ENCODE measurements around the gene PCDHGA4. TPM values are rescaled to one million over a fixed set of nuclear protein-coding genes. Genes with fewer than 3 reads are reported as not detected.
A peak's percentile ranks its signal among the peaks of the same experiment; 100 is the strongest.
"Not testable (repeated sequence)": the region's sequence is repeated elsewhere in the genome, so short reads cannot be mapped to it uniquely, and the experiment has no call there.

The PCDHGA4 gene
- total and polyA plus RNA-seq, 8 donors: 0.08 to 9.3 (median 2.0) TPM; not detected in 2

DNA sequence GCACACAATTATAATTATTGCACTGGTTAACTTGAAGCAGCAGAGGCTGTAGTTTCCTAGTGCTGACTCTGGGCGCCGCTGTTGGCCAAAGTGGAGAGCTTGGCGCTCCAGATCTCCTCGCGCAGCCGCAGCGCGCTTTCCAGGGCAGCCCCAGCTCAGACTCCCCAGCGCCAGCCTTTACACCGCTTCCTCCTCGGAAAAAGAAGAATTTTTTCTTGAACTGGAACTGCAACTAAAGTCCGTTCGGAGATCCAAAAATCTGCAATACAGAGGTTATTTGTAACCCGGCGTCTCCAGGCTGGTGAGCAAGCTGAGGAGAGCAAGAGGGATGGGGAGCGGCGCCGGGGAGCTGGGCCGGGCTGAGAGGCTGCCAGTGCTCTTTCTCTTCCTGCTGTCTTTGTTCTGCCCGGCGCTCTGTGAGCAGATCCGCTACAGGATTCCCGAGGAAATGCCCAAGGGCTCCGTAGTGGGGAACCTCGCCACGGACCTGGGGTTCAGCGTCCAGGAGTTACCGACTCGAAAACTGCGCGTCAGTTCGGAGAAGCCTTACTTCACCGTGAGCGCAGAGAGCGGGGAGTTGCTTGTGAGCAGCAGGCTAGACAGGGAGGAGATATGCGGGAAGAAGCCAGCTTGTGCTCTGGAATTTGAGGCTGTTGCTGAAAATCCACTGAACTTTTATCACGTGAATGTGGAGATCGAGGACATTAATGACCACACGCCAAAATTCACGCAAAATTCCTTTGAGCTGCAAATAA, 32.9 kb downstream of the PCDHGA4 start, which contains the start of gene PCDHGB4:
PCDHGB4 (plus strand) TSS at position 142 of the 755 bp plus-strand sequence; CDS start at position 329, 187 bp downstream.
- Histone ChIP-seq H3K27me3 (peaks cover 0 to 78% (median 10%) of the 10 kb centered on the region in 3 donors), H3K9me3 (peaks cover 56 to 98% (median 92%) of the 10 kb centered on the region in 4 donors), H3K36me3 (peaks cover 0 to 10% (median 0%) of the 10 kb centered on the region in 4 donors), H3K4me3 (peak within 1 kb of the TSS in 2 of 4 donors; percentile 5 to 16)
- H3K27ac ChIP-seq; intact Hi-C loops (cut with DNase I; ENCODE audit: low total_unique reads); H3K4me1 ChIP-seq: not testable (repeated sequence)
- peak in 1 of 2 donors; percentile 50 for DNase-seq
- TF ChIP-seq, protein P1, sequence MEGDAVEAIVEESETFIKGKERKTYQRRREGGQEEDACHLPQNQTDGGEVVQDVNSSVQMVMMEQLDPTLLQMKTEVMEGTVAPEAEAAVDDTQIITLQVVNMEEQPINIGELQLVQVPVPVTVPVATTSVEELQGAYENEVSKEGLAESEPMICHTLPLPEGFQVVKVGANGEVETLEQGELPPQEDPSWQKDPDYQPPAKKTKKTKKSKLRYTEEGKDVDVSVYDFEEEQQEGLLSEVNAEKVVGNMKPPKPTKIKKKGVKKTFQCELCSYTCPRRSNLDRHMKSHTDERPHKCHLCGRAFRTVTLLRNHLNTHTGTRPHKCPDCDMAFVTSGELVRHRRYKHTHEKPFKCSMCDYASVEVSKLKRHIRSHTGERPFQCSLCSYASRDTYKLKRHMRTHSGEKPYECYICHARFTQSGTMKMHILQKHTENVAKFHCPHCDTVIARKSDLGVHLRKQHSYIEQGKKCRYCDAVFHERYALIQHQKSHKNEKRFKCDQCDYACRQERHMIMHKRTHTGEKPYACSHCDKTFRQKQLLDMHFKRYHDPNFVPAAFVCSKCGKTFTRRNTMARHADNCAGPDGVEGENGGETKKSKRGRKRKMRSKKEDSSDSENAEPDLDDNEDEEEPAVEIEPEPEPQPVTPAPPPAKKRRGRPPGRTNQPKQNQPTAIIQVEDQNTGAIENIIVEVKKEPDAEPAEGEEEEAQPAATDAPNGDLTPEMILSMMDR (IDR thresholded peaks at IDR 0.05): peak in 1 of 7 experiments; percentile 13
- 13 to 20% (median 16%) methylated on average over 18 to 23 of the region's 40 CpGs for WGBS, 5 donors

DNA sequence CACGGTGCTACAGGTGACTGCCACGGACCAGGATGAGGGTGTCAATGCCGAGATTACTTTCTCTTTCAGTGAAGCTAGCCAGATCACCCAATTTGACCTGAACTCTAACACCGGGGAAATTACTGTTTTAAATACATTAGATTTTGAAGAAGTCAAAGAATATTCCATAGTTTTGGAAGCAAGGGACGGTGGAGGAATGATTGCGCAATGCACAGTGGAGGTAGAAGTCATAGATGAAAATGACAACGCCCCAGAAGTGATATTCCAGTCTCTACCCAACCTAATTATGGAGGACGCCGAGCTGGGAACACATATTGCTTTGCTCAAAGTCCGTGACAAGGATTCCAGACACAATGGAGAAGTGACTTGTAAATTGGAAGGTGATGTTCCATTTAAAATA, 33.8 kb downstream of the PCDHGA4 start:
- H3K4me1 ChIP-seq: no peaks in the 10 kb centered on the region
- intact Hi-C loops (cut with DNase I; ENCODE audit: low total_unique reads): no loop called here
- no peak for TF ChIP-seq EP300 (IDR thresholded peaks at IDR 0.05)
- TF ChIP-seq, protein P1 (IDR thresholded peaks at IDR 0.05): no peak
- H3K27me3 ChIP-seq: peaks cover 0 to 78% (median 10%) of the 10 kb centered on the region in 3 donors
- H3K27ac ChIP-seq: no peak overlapping the region
- H3K4me3 ChIP-seq: no peak overlapping the region
- no peak for DNase-seq
- H3K9me3 ChIP-seq: peaks cover 59 to 98% (median 92%) of the 10 kb centered on the region in 4 donors
- peaks cover 0 to 16% (median 0%) of the 10 kb centered on the region in 4 donors for H3K36me3 ChIP-seq
- WGBS, 5 donors: 42 to 55% (median 43%) methylated on average over 10 of the region's 10 CpGs

DNA sequence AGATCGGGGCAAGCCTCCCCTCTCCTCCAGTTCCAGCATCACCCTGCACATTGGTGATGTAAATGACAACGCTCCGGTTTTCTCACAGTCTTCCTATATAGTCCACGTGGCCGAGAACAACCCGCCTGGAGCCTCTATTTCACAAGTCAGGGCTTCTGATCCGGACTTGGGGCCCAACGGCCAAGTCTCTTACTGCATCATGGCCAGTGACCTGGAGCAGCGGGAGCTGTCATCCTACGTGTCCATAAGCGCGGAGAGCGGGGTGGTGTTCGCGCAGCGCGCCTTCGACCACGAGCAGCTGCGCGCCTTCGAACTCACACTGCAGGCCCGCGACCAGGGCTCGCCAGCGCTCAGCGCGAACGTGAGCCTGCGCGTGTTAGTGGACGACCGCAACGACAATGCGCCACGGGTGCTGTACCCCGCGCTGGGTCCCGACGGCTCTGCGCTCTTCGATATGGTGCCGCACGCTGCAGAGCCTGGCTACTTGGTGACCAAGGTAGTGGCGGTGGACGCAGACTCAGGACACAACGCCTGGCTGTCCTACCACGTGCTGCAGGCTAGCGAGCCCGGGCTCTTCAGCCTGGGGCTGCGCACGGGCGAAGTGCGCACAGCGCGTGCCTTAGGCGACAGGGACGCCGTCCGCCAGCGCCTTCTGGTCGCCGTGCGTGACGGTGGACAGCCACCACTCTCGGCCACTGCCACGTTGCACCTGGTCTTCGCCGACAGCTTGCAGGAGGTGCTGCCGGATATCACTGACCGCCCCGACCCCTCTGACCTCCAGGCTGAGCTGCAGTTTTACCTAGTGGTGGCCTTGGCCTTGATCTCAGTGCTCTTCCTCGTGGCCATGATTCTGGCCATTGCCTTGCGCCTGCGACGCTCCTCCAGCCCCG, 34.6 kb downstream of the PCDHGA4 start:
- 35 to 46% (median 39%) methylated on average over 52 to 77 of the region's 77 CpGs for WGBS, 5 donors
- Histone ChIP-seq H3K27ac (no peak overlapping the region), H3K4me3 (no peak overlapping the region), H3K9me3 (peaks cover 62 to 98% (median 92%) of the 10 kb centered on the region in 4 donors), H3K36me3 (peaks cover 0 to 16% (median 0%) of the 10 kb centered on the region in 4 donors), H3K27me3 (peaks cover 0 to 78% (median 7%) of the 10 kb centered on the region in 3 donors), H3K4me1 (no peaks in the 10 kb centered on the region)
- intact Hi-C loops (cut with DNase I; ENCODE audit: low total_unique reads): no loop called here
- no peak for TF ChIP-seq POLR2AphosphoS5 (IDR thresholded peaks at IDR 0.05)
- no peak for TF ChIP-seq POLR2A (IDR thresholded peaks at IDR 0.05)
- TF ChIP-seq EP300 (IDR thresholded peaks at IDR 0.05): no peak
- TF ChIP-seq, protein P1 (IDR thresholded peaks at IDR 0.05): no peak
- DNase-seq: no peak

DNA sequence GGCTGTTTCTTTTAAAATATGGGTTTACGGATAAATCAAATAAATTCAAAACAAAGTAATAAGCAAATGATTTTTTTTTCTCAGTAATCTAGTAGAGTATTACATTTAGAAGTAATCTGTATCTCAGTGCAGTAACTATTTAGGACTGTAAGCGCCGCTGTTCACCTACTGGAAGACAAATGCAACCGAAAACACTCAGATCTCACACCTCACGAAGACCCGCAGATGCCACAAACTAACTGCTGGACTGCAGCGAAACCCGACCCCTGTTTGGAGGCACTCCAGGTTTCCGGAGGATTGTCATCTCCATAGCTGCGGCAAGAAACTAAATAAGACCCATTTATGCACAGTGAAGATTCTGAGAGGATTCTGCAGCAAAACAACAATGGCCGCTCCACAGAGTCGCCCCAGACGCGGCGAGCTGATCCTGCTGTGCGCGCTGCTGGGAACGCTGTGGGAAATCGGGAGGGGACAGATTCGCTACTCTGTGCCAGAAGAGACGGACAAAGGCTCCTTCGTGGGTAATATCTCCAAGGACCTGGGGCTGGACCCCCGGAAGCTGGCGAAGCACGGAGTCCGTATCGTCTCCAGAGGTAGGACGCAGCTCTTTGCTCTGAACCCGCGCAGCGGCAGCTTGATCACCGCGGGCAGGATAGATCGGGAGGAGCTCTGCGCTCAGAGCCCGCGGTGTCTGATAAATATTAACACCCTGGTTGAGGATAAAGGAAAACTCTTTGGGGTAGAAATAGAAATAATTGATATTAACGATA, 37.8 kb downstream of the PCDHGA4 start, which contains the start of gene PCDHGA8:
PCDHGA8 (plus strand) TSS at position 205 of the 770 bp plus-strand sequence; CDS start at position 386, 181 bp downstream.
- DNase-seq: no peak
- intact Hi-C loops (cut with DNase I; ENCODE audit: low total_unique reads): no loop called here
- H3K27me3 ChIP-seq: peaks cover 0 to 80% (median 5%) of the 10 kb centered on the region in 3 donors
- no peak for TF ChIP-seq POLR2A (IDR thresholded peaks at IDR 0.05)
- TF ChIP-seq POLR2AphosphoS5 (IDR thresholded peaks at IDR 0.05): no peak
- TF ChIP-seq, protein P1 (IDR thresholded peaks at IDR 0.05): no peak
- no peak for TF ChIP-seq EP300 (IDR thresholded peaks at IDR 0.05)
- H3K27ac ChIP-seq: no peak within 1 kb of the TSS
- H3K36me3 ChIP-seq: peaks cover 0 to 16% (median 0%) of the 10 kb centered on the region in 4 donors
- no peaks in the 10 kb centered on the region for H3K4me1 ChIP-seq
- WGBS, 5 donors: 21 to 34% (median 28%) methylated on average over 35 to 38 of the region's 38 CpGs
- peaks cover 50 to 98% (median 90%) of the 10 kb centered on the region in 4 donors for H3K9me3 ChIP-seq
- no peak within 1 kb of the TSS for H3K4me3 ChIP-seq
